Measurements from ENCODE around the gene COLQ. TPM values are rescaled to one million over a fixed set of nuclear protein-coding genes. Genes with fewer than 3 reads are reported as not detected.

Gene COLQ
- total RNA-seq, 1 experiment from 2014 or later = 1.5 TPM

DNA sequence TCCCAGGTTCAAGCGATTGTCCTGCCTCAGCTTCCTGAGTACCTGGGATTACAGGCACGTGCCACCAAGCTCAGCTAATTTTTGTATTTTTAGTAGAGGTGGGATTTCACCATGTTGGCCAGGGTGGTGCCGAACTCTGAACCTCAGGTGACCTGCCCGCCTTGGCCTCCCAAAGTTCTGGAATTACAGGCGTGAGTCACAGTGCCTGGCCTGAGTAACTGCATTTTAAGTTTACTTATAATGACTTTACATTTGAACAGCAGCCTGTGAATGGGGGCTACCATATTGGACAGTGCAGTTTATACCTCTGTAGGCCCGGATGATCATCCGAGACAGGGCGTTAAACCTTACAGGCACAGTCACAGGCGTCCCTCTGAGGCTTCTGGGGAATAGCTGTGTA lies 69.3 kb downstream of the COLQ start:
- no peaks in the 10 kb centered on the region for H3K4me1 ChIP-seq (ENCODE audit: insufficient read depth, low read length)
- no peaks in the 10 kb centered on the region for H3K9me2 ChIP-seq (replicated peaks; ENCODE audit: low read length)
- ATAC-seq (no peak), DNase-seq (no peak)
- H3K27ac ChIP-seq (ENCODE audit: low read length) = no peak overlapping the region
- no peak overlapping the region for H3K4me2 ChIP-seq (ENCODE audit: low read length)
- no peaks in the 10 kb centered on the region for H3K79me2 ChIP-seq (ENCODE audit: low read length)
- no peak overlapping the region for H3K9ac ChIP-seq (ENCODE audit: low read length)
- no peak overlapping the region for H2AFZ ChIP-seq (ENCODE audit: low read length)
- H3K9me3 ChIP-seq (ENCODE audit: low read length) = no peaks in the 10 kb centered on the region
- ChIA-PET CTCF (no interaction called here), POLR2A (ENCODE audit: unreplicated experiment) (no interaction called here)
- no peaks in the 10 kb centered on the region for H3K27me3 ChIP-seq (ENCODE audit: low read length)
- H3K36me3 ChIP-seq (ENCODE audit: low read depth, low read length) = no peaks in the 10 kb centered on the region
- BruUV-seq (replicated peaks) = no TSS peak
- H3F3A ChIP-seq (ENCODE audit: low read length, unreplicated experiment) = no peaks in the 10 kb centered on the region
- intact Hi-C loops (cut with micrococcal nuclease) = no loop called here
- no peak for TF ChIP-seq EZH2phosphoT487 (IDR thresholded peaks at IDR 0.05; ENCODE audit: borderline replicate concordance, low read length)
- TF ChIP-seq, protein P1, sequence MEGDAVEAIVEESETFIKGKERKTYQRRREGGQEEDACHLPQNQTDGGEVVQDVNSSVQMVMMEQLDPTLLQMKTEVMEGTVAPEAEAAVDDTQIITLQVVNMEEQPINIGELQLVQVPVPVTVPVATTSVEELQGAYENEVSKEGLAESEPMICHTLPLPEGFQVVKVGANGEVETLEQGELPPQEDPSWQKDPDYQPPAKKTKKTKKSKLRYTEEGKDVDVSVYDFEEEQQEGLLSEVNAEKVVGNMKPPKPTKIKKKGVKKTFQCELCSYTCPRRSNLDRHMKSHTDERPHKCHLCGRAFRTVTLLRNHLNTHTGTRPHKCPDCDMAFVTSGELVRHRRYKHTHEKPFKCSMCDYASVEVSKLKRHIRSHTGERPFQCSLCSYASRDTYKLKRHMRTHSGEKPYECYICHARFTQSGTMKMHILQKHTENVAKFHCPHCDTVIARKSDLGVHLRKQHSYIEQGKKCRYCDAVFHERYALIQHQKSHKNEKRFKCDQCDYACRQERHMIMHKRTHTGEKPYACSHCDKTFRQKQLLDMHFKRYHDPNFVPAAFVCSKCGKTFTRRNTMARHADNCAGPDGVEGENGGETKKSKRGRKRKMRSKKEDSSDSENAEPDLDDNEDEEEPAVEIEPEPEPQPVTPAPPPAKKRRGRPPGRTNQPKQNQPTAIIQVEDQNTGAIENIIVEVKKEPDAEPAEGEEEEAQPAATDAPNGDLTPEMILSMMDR (conservative IDR thresholded peaks at IDR 0.05; ENCODE audit: low read depth, low read length) = no peak
- TF ChIP-seq EZH2 (IDR thresholded peaks at IDR 0.05; ENCODE audit: low read length, unreplicated experiment) = no peak
- H4K20me1 ChIP-seq (ENCODE audit: low read length) = no peaks in the 10 kb centered on the region
- no peak overlapping the region for H3K4me3 ChIP-seq (ENCODE audit: low read length)

DNA sequence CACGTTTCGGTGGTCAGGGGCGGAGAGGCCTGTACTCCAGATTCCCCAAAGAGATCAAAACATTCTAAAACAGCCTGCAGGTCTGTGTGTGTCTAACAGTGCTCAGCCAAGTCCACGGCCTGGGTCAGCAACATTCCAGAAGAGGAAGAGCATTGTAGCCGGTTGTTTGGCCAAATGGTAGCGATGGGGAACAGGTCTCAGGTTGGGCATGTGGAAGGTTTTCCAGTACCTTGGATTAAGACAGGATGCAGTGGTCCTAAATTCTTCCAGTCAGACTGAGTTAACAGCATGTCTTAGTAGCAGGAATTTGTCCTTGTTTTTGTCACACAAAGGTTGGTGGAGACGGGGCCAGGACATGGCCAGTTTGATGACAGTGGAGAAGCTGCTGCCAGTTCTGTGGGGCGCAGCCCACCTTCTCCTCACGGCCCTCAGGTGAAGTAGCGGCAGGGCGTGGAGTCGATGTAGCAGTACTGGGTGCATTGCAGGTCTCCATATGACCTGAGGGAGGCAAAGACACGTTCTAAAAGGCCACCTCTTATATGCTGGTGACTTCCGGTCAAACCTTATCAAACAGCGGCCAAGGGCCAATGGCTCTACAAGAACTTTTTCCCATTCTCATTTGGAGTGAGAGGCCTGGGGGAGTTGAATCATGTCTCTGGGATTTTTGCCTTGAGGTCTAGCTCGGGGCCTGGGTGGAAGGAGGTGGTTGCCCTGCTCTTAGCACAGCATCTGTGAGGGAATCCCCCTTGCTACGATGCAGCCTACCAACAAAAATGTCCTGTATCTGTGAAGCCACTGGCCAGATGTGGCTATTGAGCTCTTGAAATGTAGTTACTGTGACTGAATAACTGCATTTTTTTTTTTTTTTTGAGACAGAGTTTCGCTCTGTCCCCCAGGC lies 70.0 kb downstream of the COLQ start:
- TF ChIP-seq EZH2phosphoT487 (IDR thresholded peaks at IDR 0.05; ENCODE audit: borderline replicate concordance, low read length) (no peak), EZH2 (IDR thresholded peaks at IDR 0.05; ENCODE audit: low read length, unreplicated experiment) (no peak)
- TF ChIP-seq, protein P1 (conservative IDR thresholded peaks at IDR 0.05; ENCODE audit: low read depth, low read length) = no peak
- POLR2A ChIA-PET (ENCODE audit: unreplicated experiment) = no interaction called here
- ATAC-seq (no peak), DNase-seq (no peak)
- no peaks in the 10 kb centered on the region for H3F3A ChIP-seq (ENCODE audit: low read length, unreplicated experiment)
- no peaks in the 10 kb centered on the region for H3K36me3 ChIP-seq (ENCODE audit: low read depth, low read length)
- no peak overlapping the region for H2AFZ ChIP-seq (ENCODE audit: low read length)
- no peaks in the 10 kb centered on the region for H3K9me2 ChIP-seq (replicated peaks; ENCODE audit: low read length)
- no peak overlapping the region for H3K4me3 ChIP-seq (ENCODE audit: low read length)
- CTCF ChIA-PET = no interaction called here
- H3K9ac ChIP-seq (ENCODE audit: low read length) = no peak overlapping the region
- intact Hi-C loops (cut with micrococcal nuclease) = no loop called here
- no peaks in the 10 kb centered on the region for H4K20me1 ChIP-seq (ENCODE audit: low read length)
- no TSS peak for BruUV-seq (replicated peaks)
- H3K79me2 ChIP-seq (ENCODE audit: low read length) = no peaks in the 10 kb centered on the region
- H3K27ac ChIP-seq (ENCODE audit: low read length) = no peak overlapping the region
- H3K9me3 ChIP-seq (ENCODE audit: low read length) = no peaks in the 10 kb centered on the region
- no peaks in the 10 kb centered on the region for H3K27me3 ChIP-seq (ENCODE audit: low read length)
- H3K4me1 ChIP-seq (ENCODE audit: insufficient read depth, low read length) = no peaks in the 10 kb centered on the region
- no peak overlapping the region for H3K4me2 ChIP-seq (ENCODE audit: low read length)
